Measurements from ENCODE around the gene TGFBR1.

DNA sequence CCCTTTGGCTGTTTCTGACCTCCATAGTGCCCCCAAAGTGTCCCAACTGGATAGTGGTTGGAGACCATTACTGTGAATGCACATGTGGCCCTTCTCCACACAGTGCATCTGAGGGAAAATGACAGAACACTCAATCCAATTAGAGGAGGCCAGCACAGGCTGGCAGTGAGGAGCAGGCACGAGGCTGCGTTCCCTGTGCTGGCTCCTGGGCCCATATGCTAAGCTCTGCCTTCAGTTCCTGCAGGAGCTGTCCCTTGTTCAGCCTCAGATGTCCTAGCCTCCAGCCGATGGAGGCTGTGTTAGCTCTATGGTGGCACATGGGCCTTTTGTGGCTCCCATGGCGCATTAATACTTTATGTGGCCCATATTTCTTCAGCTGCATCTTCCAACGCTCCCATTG lies 81.0 kb downstream of the TGFBR1 start:
- TF ChIP-seq EZH2phosphoT487 (conservative IDR thresholded peaks at IDR 0.05; ENCODE audit: low read length) = no peak
- TF ChIP-seq, protein P1, sequence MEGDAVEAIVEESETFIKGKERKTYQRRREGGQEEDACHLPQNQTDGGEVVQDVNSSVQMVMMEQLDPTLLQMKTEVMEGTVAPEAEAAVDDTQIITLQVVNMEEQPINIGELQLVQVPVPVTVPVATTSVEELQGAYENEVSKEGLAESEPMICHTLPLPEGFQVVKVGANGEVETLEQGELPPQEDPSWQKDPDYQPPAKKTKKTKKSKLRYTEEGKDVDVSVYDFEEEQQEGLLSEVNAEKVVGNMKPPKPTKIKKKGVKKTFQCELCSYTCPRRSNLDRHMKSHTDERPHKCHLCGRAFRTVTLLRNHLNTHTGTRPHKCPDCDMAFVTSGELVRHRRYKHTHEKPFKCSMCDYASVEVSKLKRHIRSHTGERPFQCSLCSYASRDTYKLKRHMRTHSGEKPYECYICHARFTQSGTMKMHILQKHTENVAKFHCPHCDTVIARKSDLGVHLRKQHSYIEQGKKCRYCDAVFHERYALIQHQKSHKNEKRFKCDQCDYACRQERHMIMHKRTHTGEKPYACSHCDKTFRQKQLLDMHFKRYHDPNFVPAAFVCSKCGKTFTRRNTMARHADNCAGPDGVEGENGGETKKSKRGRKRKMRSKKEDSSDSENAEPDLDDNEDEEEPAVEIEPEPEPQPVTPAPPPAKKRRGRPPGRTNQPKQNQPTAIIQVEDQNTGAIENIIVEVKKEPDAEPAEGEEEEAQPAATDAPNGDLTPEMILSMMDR (IDR thresholded peaks at IDR 0.05; ENCODE audit: insufficient read depth, low read length, poor library complexity, severe bottlenecking) = no peak

Data from SU-DHL-6 (cell line).